Stimulated activated CD8-positive, alpha-beta memory T cell treated with anti-CD3 and anti-CD28 coated beads, Interleukin-7, amount 100 ng/mL, for 4 hours (primary cell): Measurements from ENCODE around the gene GPD2.

Experiments
- DNase-seq, 2 donors: peaks; one replicate each; pipeline ENCODE4 v3.0.0-alpha.2; 2020; ENCODE audit warnings: low read depth in 2 of 2

The GPD2 gene

DNA sequence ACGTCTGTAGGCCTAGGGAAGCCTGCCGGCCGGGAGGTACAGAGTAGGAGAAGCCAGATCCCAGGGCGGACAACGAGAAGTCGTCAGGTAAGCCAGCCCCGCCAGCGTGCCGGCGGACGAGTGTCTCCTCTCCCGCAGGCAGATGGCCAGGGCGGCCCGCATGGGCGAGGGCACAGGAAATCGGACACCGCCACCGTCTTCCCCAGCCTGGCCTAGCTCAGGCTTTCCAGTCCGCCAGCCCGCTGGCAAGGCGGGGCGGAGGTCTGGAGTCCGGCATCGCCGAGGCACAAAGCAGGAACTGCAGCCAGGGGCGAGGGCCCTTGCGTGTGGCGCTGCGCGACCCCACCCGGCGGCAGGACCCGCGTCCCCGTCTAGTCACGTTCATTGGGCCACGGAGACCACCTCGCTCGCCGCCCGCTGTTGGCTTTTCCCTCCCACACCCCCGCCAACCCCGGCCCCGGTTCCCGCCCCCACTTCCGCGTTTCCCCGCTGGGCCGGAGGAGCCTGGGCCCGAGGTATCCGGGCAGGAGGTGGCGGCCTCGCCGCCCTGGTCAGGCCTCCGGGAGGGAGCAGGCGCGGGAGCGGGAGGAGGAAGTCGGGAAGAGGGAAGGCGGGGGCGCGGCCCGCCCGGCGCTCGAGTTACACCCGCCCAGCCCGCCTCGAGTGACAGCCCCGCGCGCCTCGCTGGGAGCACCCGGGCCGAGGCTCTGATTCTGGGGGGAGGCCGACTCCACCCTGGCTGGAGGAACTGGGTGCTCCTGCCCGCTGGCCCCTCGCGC, at the start of gene GPD2:
Gene GPD2 (plus strand): TSS at position 662 of the 779 bp plus-strand sequence. CDS start 39,727 bp downstream, outside the sequence.
- peak in 1 of 2 donors; percentile 55 for DNase-seq

DNA sequence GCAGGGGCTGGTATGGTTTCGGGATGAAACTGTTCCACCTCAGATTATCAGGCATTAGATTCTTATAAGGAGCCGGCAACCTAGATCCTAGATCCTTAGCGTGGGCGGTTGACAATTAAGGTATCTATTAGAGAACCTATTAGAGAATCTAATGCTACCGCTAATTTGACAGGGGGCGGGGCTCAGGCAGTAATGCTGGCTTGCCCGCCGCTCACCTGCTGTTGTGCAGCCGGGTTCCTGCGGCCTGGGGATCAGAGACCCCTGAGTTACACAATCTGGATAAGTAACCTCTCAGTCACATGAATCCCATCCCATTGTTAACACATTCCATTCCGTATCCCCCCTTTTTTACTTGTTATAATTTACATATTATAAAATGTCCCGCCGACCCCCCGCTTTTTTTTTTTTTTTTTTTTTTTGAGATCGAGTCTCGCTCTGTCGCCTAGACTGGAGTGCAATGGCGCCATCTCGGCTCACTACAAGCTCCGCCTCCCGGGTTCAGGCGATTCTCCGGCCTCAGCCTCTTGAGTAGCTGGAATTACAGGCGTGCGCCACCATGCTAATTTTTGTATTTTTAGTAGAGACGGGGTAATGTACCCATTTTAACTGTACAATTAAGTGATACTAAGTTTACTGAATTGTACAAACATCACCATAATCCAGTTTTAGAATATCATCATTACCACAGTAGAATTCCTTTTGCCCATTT, 42.0 kb upstream of the GPD2 start:
- DNase-seq: no peak

DNA sequence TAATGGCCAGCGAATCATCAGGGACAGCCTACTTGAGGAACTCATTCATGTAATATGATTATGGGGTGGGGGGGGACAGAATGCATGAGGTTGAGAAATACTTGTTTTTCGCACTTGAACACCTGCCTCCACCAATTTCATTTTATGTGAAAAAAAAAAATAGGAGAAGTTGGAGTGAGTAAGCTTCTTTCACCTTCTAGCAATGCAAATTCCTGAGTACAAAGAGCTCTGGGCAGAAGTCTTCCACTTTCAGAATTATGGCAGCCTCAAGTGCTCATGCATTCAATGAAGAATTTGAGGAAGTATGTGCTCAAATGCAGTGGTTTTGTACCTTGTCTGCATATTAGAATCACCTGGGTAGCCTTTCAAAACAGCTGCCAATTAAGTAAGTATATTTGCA, 40.1 kb upstream of the GPD2 start:
- no peak for DNase-seq

- no peak for DNase-seq
Observed at GRCh38 chr2:156397229-156397628, 39.0 kb upstream of the GPD2 start.

- DNase-seq: no peak
Observed at GRCh38 chr2:156398176-156398575, 38.0 kb upstream of the GPD2 start.

- no peak for DNase-seq
Observed at GRCh38 chr2:156399224-156399949, 36.8 kb upstream of the GPD2 start.

- DNase-seq: peak; percentile 2 to 30
Observed at GRCh38 chr2:156399950-156400705, 36.1 kb upstream of the GPD2 start.

GRCh38 chr2:156400706-156401678, 35.2 kb upstream of the GPD2 start:
- DNase-seq: peak; percentile 59 to 67

DNA sequence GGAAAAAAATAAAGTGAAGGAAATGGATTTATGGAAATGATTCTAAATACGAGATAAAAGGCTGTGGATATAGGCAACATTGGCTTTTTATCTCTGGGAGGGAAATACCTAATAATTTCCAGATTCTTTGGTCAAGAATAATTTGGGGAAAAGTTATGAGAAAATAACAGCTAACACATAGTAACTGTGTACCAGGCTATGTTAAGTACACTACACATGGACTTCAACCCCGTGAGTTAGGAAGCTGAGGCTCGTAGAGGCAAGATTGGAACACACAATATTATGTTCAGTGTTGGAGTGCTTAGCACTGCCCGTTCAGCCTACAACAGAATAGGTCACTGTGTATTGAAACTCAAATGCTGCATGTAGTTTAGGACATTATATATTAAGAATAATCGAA, 34.3 kb upstream of the GPD2 start:
- no peak for DNase-seq

DNA sequence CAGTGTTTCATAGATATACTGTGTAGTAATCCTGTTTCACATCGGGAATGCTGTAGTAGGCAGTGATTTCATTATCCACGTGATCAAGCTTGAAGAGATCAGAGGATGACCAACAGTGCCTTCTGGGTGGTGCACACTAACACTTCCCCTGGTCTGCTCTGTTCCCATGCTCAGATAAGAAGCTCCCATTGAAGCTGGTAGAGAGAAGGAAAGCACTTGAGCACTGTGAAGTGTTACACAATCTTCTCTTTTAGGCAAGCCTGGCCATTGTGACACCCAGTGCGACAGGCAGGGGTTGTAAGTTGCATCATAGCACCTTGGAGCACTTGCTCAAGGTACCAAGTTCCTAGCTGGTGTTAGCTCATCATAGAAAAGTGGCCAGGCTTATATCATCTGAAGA, 30.6 kb upstream of the GPD2 start:
- no peak for DNase-seq

DNA sequence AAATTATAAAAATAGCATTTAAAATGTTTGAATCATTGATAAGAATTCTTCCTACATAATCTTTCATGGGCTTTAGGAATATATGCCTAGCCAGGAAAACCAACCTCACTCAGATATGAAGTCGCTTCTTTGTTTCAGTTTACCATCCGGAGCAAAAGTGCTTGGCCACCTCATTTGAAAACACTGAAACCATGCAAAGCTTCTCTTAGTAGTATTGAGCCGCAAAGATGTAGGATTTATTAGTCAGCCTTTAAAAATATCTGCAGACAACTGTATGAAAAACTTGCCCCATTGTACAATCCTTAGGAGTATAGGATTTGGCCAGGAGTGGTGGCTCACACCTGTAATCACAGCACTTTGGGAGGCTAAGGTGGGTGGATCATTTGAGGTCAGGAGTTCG, 24.3 kb upstream of the GPD2 start:
- no peak for DNase-seq

DNA sequence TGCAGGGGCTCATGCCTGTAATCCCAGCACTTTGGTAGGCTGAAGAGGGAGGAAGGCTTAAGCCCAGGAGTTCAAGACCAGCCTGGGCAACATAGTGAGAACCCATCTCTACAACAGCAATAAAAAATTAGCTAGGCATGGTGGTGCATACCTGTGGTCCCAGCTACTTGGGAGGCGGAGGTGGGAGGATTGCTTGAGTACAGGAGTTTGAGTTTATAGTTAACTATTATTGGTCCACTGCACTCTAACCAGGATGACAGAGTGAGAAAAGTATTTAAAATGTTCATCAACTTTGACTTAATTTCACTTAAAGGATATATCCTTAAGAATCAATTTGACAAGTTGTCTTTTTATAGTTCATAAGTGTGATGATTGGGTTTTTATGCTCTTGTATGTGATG, 14.3 kb upstream of the GPD2 start:
- no peak for DNase-seq

DNA sequence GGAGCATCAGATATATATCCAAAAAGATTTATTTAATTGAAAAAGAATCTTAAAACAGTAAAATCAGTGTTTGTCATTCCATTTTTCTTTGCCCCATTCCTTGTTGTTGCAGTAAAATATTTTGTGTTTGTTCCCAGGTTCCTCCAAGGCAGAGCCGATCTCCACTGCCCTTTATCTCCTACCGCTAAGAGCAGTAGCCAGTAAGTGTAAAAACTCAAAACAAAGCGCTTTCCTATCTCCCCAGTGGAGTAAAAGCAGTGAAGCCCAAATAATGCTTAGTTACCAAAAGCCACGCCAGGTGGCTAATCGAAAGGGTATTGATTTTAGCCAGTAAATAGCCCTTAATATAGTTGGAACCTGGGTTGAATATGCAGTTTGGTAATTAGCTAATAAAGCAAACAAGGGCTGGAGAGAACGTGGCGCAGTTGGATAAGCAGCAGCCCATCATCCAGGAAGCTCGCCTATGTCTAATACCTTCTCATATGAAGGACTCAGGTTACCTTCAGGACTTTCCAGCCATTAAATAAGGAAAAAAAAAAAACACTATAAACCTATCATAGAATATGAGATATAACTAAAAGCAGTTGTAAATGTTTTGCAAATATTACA, 12.4 kb upstream of the GPD2 start:
- DNase-seq: no peak

- DNase-seq: no peak
Observed at GRCh38 chr2:156427074-156427473, 9.1 kb upstream of the GPD2 start.

DNA sequence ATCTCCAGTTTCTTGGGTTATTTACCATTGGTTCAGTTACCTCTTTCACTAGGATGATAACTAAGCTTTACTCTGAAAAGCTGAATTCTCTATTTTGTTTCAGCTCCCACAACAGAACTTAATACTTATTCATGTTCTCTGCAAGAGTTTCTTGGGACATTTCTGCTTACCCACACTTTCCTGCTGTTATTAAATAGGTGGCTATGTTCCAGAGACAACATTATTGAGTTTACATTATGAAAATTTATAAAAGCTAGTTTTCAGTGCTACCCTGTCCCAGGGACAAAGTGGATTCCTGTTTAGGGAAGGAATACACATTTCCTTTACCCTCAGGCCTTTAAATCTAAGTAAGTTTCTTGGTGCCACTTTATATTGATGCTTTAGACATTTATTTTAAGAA, 7.0 kb upstream of the GPD2 start:
- no peak for DNase-seq

- DNase-seq: no peak
Observed at GRCh38 chr2:156430236-156430979, 5.8 kb upstream of the GPD2 start.

DNA sequence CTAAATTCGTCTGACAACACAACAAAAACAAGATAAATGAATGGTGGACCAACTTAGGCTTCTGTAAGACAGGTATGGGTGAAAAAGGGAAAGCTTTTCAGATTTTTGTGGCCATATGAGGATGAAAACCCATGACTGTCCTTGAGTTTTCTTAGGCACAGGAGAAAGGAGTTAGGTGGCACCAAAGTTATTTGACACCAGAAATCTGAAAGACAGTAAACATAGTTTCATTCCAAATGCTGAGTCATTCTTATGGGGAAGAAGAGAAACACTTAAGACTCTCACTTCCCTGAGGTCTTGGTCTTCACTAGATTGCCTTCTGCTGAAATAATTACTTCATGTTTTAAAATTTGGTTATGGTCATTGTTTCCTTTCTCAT, 5.2 kb upstream of the GPD2 start:
- no peak for DNase-seq

DNA sequence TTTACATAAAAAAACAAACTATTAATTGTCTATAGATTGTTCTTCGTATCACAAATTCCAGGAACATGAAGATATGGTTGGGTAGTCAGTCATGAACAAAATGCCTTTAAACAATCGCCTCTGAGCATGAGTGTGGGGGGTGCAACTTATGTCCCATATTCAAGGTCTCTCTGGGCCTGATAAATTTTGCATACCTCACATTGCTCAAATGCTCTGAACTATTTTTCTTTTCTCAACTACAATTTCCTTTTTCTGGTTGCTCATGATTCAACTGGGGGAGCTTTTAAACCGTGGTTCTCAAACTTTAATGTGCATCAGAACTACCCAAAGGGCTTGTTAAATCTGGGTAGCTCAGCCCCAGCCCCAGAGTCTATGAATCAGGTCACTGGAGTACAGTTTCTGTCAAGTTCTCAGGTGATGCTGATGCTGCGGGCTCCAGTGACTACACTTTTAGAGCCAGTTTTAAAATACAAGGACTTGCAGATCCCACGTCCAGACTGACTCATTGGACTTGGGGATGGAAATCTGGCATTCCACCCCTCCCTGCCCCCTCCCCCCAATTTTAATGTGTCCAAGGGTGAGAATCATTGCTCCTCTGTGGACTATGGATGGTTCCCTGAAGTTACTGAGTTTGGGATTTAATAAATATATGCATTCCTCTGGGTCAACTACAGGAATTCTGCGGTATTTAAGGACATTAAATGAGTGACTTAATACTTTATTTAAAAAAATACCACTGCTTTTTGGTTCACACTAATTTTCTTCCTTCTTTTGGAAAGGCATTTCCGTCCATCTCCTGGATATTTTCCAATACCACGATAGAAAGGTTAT, 1.5 kb upstream of the GPD2 start:
- DNase-seq: no peak

DNA sequence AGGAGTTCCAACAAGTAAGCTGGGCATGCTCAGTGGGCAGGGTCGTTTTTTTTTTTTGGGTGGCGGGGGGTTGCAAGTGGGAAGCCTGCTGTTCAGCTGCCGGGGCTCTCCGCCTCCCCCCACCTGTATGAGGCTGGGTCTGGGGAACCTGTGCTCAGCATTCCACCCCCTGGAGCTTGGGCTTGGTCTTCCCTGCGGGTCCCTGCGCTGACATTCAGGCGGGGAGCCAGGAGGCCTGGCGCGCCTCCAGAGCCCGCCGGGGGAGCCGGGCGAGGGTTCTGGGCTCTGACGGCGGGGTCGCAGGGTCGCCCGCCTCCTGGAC, 822 bp upstream of the GPD2 start:
- no peak for DNase-seq
